Cardiac muscle cell (in vitro differentiated cells and primary cell): ENCODE data around the gene CRIM1. TPM values are rescaled to one million over a fixed set of nuclear protein-coding genes. Genes with fewer than 3 reads are reported as not detected.

Experiments
- DNase-seq, 2 donors: peaks; one replicate each; pipeline versions ENCODE4 v3.0.0 to v3.0.0-alpha.2; 2010 to 2017; ENCODE audit warnings: low read depth in 1 of 2, low spot score in 1 of 2
- H3K27ac ChIP-seq: fragments of 200-600 bp; sonication (generic); 2 replicates; pipeline ENCODE4 v1.5.1; 2016
- H3K27me3 ChIP-seq: fragments of 200-600 bp; sonication (generic); 2 replicates; pipeline ENCODE4 v1.6.0; 2016; ENCODE audit warnings: control low read depth
- H3K36me3 ChIP-seq: fragments of 200-600 bp; sonication (generic); 2 replicates; pipeline ENCODE4 v1.5.1; 2016; ENCODE audit warnings: control low read depth
- H3K4me1 ChIP-seq: fragments of 200-600 bp; sonication (generic); 2 replicates; pipeline ENCODE4 v1.8.1; 2017; ENCODE audit warnings: low read depth, mild to moderate bottlenecking, mixed run types
- H3K4me3 ChIP-seq: fragments of 200-600 bp; sonication (generic); 2 replicates; pipeline ENCODE4 v1.5.1; 2016; ENCODE audit warnings: mild to moderate bottlenecking
- H3K9me3 ChIP-seq: fragments of 200-600 bp; sonication (generic); 2 replicates; pipeline ENCODE4 v1.5.1; 2017; ENCODE audit warnings: low read depth, mild to moderate bottlenecking, control low read depth
- CTCF ChIP-seq: IDR thresholded peaks from 2 replicates; pipeline ENCODE4 v1.5.1; 2012; ENCODE audit warnings: low read depth, mild to moderate bottlenecking, low read length
- polyA plus RNA-seq: library from polyadenylated mRNA; unstranded; fragments of >200 nt; fragmentation: Nextera tagmentation; extraction: Ambion mirVana; gene quantifications from 2 replicates; pipeline ENCODE4 v1.2.1, GENCODE V29; 2016
- total RNA-seq: library from RNA; depleted of rRNA; stranded (reverse); fragments of >200 nt; gene quantifications from 2 replicates; pipeline ENCODE4 v1.2.3, GENCODE V29; 2016

CRIM1 gene
- total and polyA plus RNA-seq, 2 experiments from 2014 or later: 2.4 to 5.4 TPM

GRCh38 chr2:36382472-36382871, 26.9 kb downstream of the CRIM1 start:
- Histone ChIP-seq H3K4me3 (no peak overlapping the region), H3K36me3 (no peaks in the 10 kb centered on the region), H3K4me1 (peaks cover 11% of the 10 kb centered on the region), H3K27me3 (peaks cover 6% of the 10 kb centered on the region), H3K27ac (no peak overlapping the region), H3K9me3 (no peaks in the 10 kb centered on the region)
- TF ChIP-seq CTCF: no peak
- no peak for DNase-seq

GRCh38 chr2:36383726-36384125, 28.1 kb downstream of the CRIM1 start:
- Histone ChIP-seq H3K4me1 (peaks cover 9% of the 10 kb centered on the region), H3K36me3 (no peaks in the 10 kb centered on the region), H3K4me3 (no peak overlapping the region), H3K9me3 (no peaks in the 10 kb centered on the region), H3K27me3 (peaks cover 8% of the 10 kb centered on the region), H3K27ac (no peak overlapping the region)
- DNase-seq: no peak
- no peak for TF ChIP-seq CTCF

GRCh38 chr2:36384454-36384853, 28.9 kb downstream of the CRIM1 start:
- no peak for DNase-seq
- no peak for TF ChIP-seq CTCF
- H3K36me3 ChIP-seq: no peaks in the 10 kb centered on the region
- no peaks in the 10 kb centered on the region for H3K9me3 ChIP-seq
- H3K4me3 ChIP-seq: no peak overlapping the region
- no peak overlapping the region for H3K27ac ChIP-seq
- peaks cover 5% of the 10 kb centered on the region for H3K4me1 ChIP-seq
- peaks cover 8% of the 10 kb centered on the region for H3K27me3 ChIP-seq

GRCh38 chr2:36385603-36386002, 30.0 kb downstream of the CRIM1 start:
- DNase-seq: no peak
- Histone ChIP-seq H3K4me3 (no peak overlapping the region), H3K36me3 (no peaks in the 10 kb centered on the region), H3K4me1 (peaks cover 5% of the 10 kb centered on the region), H3K27me3 (peaks cover 8% of the 10 kb centered on the region), H3K9me3 (no peaks in the 10 kb centered on the region), H3K27ac (no peak overlapping the region)
- no peak for TF ChIP-seq CTCF

GRCh38 chr2:36387258-36387916, 31.8 kb downstream of the CRIM1 start:
- Histone ChIP-seq H3K27me3 (peaks cover 8% of the 10 kb centered on the region), H3K4me1 (peaks cover 5% of the 10 kb centered on the region), H3K27ac (no peak overlapping the region), H3K4me3 (no peak overlapping the region), H3K9me3 (no peaks in the 10 kb centered on the region), H3K36me3 (no peaks in the 10 kb centered on the region)
- no peak for DNase-seq
- TF ChIP-seq CTCF: no peak

GRCh38 chr2:36388472-36388871, 32.9 kb downstream of the CRIM1 start:
- Histone ChIP-seq H3K4me3 (no peak overlapping the region), H3K9me3 (no peaks in the 10 kb centered on the region), H3K27ac (no peak overlapping the region), H3K4me1 (peaks cover 5% of the 10 kb centered on the region), H3K27me3 (peaks cover 8% of the 10 kb centered on the region), H3K36me3 (no peaks in the 10 kb centered on the region)
- DNase-seq: no peak
- TF ChIP-seq CTCF: no peak
